HG03196 (cell line): ENCODE data around the gene BIN1.
A peak's percentile ranks its signal among the peaks of the same experiment; 100 is the strongest.

ENCODE experiments used
- ATAC-seq: cut with Tn5 transposase; IDR thresholded peaks from one replicate; pipeline ENCODE4 v1.9.1; 2021; ENCODE audit not compliant: unreplicated experiment

BIN1 gene, protein sequence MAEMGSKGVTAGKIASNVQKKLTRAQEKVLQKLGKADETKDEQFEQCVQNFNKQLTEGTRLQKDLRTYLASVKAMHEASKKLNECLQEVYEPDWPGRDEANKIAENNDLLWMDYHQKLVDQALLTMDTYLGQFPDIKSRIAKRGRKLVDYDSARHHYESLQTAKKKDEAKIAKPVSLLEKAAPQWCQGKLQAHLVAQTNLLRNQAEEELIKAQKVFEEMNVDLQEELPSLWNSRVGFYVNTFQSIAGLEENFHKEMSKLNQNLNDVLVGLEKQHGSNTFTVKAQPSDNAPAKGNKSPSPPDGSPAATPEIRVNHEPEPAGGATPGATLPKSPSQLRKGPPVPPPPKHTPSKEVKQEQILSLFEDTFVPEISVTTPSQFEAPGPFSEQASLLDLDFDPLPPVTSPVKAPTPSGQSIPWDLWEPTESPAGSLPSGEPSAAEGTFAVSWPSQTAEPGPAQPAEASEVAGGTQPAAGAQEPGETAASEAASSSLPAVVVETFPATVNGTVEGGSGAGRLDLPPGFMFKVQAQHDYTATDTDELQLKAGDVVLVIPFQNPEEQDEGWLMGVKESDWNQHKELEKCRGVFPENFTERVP

GRCh38 chr2:127106991-127107621, at the start of gene BIN1:
BIN1 (minus strand) TSS chr2:127107154; CDS start chr2:127106943, 211 bp downstream.
- ATAC-seq: peak; percentile 78

GRCh38 chr2:127155947-127156346, 49.0 kb upstream of the BIN1 start:
- ATAC-seq: no peak

DNA sequence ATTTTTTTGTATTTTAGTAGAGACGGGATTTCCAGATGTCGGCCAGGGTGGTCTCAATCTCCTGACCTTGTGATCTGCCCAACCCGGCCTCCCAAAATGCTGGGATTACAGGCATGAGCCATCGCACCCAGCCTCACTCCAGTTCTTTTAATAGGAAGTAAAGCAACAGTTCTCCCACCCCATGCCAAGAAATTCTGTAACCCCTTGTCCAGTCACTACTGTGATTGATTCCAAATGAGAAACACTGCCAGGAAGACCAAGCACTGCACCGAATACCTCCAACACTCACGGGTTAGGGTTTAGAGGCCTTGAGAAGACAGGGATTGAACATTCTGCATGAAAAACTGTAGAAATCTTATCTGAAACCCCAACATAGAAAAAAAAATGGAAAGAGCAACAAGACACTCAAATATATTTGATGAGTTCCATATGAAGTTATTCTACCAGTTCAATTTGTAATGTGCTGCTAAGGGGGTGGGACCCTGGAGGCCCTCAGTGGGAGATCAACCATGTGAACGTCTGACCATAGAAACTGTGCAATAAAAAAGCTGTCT, 48.2 kb upstream of the BIN1 start:
- ATAC-seq: no peak

GRCh38 chr2:127154396-127154795, 47.4 kb upstream of the BIN1 start:
- no peak for ATAC-seq

GRCh38 chr2:127153691-127154158, 46.8 kb upstream of the BIN1 start:
- ATAC-seq: no peak

DNA sequence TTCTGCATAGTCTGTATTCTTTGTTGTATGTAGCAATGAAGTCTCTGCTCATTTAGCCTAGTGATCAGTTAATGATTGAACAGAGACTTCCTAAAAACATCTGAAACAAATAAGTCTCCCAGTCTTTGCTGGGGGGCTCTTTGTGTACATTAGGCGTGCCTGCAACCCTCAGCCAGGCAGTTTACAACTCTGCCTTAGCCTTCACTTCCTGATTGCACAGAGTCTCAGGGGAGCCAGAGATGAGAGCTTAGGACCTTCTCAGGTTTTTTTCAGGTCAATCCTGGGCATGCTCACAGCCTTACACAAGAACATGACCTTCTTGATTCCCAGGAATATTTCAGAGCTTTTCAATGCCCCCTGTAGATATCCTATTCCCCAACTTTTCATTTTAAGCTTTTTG, 44.0 kb upstream of the BIN1 start:
- ATAC-seq: no peak

GRCh38 chr2:127149384-127149783, 42.4 kb upstream of the BIN1 start:
- no peak for ATAC-seq

- no peak for ATAC-seq
These were observed 40.0 kb upstream of the BIN1 start for GRCh38 chr2:127146820-127147502.

- no peak for ATAC-seq
These were observed 39.2 kb upstream of the BIN1 start for GRCh38 chr2:127146071-127146725.

DNA sequence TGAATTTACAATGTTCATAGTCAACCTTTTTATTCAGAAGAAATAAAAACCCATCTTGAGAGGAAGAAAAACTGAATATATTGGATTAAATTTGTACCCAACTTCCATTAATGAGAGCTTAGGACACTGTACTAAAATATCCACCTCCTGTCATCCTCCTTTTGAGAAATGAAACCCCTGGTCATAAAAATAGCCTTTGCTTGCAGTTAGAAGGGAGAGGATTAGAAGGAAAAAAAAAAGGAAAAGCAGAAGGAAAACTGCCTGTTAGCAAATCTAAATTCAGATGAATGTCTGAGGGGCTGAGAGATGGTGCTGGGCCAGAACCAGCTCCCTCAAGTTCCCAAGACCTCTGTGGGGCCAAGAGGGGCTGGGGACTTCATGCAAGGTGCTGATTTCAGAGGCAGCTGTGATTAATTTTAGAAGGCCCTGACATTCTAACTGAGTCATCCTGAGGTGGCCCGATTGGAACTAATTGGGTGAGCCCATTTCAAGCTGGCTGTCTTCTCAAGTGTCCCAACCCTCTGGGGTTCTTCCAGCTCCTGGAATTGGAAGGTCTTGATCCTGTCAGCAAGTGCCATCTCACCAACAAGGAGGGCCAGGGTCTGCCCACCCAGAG, 38.4 kb upstream of the BIN1 start:
- no peak for ATAC-seq

DNA sequence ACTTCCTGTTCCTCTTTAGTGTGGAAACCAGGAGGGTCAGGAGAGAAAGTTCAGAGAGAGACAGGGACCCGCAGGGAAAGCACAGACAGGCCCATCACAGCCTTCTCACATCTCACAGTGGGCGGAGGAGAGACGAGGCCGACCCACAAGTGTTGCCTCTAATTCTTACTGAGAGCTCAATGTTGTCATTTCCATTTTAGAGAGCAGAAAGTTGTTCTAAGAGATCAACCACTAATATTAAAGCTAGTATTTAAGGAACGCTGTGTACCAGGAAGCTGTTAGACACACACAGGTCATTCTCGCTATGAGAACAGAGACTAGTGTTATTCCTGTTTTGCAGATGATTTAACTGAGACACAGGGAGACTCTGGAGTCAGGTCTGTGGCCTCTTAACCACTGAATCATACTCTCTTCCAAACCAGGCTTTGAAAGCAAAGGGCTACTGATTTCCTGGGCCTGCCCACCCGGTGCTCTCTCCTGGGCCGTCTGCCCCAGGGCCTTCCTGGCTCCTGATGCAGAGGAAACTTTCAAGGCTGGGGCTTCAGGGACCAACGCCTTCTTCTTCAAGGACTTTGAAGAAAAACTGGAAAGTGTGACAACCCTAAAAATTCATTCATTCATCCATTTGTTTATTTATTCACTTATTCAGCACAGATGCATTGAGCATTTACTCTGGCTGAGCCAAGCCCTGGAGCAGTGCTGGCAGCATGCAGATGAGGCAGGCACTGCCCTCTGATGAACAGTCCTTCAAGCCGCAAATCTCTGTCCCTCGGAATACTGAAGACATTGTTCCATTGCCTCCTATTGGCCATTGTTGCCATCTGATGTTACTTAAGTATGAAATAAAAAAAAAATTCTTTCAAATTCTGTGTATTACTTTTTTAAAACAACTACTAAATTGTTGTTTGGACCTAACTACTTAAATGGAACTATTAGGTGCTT, 37.2 kb upstream of the BIN1 start:
- no peak for ATAC-seq

- ATAC-seq: no peak
These were observed 36.0 kb upstream of the BIN1 start for GRCh38 chr2:127142663-127143630.

DNA sequence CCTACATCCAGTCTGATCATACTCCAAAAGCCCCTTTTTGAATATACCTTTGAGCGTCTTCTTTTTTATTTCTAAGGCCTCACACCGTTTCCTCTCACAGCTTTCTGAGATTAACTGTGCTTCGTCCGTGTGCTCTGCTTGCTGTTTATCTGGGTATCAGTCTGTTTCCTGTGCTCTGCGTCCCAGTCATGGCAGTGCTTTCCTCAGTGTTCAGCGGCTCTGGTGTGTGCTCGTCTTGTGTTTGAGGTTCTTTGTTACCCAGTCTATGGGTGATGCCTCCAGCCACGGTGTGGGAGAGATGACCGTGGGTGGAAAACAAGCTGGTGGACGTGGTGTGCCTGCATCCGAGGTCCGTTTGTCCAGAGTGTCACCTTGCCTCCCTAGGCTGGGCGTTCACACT, 33.6 kb upstream of the BIN1 start:
- no peak for ATAC-seq

GRCh38 chr2:127139766-127140165, 32.8 kb upstream of the BIN1 start:
- no peak for ATAC-seq

DNA sequence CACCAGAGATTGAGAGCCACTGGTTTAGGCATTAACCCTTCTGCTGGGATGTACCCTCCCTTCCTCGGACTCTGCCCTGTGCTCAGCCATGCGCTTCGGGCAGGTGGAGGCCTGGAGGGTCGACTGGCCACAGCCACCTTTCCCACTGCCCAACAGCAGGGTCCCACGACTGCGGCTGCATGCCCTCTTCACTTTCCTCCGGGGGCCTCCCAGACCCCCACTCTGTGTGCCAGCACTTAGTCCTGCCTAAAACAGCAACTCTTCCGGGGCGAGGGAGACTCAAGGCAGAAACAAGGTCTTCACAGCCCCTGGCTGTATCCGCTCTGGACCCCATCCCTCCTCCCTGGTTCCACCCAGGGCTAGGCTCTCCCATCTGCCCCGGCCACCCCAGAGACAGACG, 31.3 kb upstream of the BIN1 start:
- no peak for ATAC-seq

DNA sequence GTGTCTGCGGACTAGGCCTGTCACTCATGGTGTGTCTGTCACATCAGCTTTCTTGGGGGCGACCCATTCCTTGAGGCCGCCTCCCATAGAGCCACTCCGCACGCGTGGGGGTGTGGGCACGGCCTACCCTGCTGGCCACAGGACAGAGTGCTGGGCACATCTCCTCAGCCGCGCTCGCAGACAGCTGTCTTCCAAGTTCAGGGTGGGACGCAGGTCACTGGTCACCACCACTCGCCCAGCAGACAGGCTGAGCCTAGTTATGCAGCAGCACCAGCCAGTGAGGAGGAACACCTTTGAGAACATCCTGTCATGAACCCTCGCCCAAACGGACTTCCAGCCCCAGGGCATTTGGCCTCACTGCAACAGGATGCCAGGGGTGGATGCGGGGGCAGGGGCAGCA, 30.8 kb upstream of the BIN1 start:
- ATAC-seq: no peak

DNA sequence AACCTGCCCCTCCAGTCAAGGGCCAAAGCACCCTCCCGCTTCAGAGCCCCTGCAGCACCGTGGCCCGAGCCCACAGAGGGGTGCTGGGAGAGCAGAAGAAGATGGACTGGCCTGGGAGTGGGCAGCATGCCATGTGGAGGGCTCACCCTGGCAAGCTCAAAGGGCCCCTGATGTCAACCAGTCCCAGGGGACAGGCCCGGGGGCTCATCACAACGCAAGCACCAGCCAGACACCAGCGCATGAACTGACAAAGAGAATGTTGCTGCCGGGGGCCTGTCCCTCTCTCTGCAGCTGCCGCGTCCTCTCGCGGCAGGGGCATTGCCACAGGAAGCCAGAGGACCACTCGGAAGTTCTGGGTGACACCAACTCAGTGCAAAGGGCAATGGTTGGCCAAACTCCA, 30.3 kb upstream of the BIN1 start:
- ATAC-seq: no peak
